SW 1271 (cell line): ENCODE results near the gene SAT2.
A peak's percentile ranks its signal among the peaks of the same experiment; 100 is the strongest.
"Not testable (repeated sequence)": the region's sequence is repeated elsewhere in the genome, so short reads cannot be mapped to it uniquely, and the experiment has no call there.

ENCODE experiments used
- DNase-seq, 2 experiments: peaks; one replicate each; lab custom pipeline; 2025; lab: John Stamatoyannopoulos, UW

Gene SAT2

GRCh38 chr17:7634384-7634783 lies 6.8 kb upstream of the SAT2 start:
- no peak for DNase-seq

GRCh38 chr17:7633093-7633492 lies 5.5 kb upstream of the SAT2 start:
- no peak for DNase-seq

DNA sequence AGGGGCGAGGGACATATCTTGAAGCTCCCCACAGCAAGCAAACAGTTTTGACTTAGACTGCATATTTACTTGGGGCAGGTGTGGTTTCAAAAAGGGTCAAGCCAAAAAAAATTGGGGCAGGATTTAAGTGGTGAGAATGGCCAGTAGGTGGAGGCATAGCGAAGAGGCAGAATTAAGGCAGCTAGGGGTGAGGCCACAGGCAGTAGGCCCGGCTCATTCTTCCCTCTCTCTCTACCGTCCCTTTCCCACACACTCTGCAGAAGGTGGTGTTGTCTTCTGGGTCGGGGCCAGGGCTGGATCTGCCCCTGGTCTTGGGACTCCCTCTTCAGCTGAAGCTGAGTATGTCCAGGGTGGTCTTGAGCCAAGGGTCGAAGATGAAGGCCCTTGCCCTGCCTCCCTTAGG lies 4.9 kb upstream of the SAT2 start:
- peak in 1 of 2 experiments; percentile 25 for DNase-seq

GRCh38 chr17:7631398-7632380 lies 4.1 kb upstream of the SAT2 start:
- no peak for DNase-seq

- no peak for DNase-seq
Observed at GRCh38 chr17:7629939-7630571, 2.4 kb upstream of the SAT2 start, which contains the start of gene SHBG. TSS of gene SHBG (plus strand) at chr17:7630135. CDS start at chr17:7630173, 38 bp downstream.

DNA sequence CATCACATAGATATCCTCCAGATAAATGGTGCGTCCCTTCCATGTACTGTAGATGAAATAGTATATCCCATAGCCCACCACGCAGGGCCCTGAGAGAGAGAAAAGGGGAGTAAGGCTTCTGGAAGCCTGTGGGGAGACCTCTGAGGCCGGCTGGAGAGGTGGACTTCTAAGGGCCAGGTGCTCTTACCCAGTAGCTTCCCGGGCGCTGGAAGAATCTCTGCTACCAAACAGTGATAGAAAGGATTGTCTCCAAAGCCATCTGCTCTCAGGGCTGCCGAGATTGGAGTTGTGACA lies 718 bp downstream of the SAT2 start:
- DNase-seq = no peak

GRCh38 chr17:7626307-7626706 lies 1.3 kb downstream of the SAT2 start:
- no peak for DNase-seq

- not testable (repeated sequence) for DNase-seq
Observed at GRCh38 chr17:7625749-7626148, 1.9 kb downstream of the SAT2 start.

DNA sequence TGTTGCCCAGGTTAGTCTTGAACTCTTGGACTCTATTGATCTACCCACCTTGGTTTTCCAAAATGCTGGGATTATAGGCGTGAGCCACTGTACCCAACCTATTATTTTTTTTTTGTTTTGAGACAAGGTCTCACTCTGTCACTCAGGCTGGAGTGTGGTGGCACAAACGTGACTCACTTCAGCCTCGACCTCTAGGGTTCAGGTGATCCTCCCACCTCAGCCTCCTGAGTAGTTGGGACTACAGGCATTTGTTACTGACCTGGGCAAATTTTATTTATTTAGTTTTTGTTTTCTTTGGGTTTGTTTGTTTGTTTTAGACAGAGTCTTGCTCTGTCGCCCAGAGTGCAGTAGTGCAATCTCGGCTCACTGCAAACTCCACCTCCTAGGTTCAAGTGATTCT lies 4.0 kb downstream of the SAT2 start:
- DNase-seq = no peak

DNA sequence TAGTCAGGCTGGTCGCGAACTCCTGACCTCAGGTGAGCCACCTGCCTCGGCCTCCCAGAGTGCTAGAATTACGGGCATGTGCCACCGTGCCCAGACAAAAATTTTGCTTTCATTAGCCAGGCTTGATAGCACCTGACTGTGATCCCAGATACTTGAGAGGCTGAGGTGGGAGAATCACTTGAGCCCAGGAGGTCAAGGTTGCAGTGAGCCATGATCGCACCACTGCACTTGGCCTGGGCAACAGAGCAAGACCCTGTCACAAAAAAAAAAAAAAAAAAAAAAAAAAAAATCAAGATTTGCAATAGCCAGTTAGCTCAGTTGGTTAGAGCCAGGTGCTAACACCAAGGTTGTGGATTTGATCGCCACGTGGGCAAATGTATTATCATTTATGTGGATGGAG lies 6.8 kb downstream of the SAT2 start:
- DNase-seq = no peak

DNA sequence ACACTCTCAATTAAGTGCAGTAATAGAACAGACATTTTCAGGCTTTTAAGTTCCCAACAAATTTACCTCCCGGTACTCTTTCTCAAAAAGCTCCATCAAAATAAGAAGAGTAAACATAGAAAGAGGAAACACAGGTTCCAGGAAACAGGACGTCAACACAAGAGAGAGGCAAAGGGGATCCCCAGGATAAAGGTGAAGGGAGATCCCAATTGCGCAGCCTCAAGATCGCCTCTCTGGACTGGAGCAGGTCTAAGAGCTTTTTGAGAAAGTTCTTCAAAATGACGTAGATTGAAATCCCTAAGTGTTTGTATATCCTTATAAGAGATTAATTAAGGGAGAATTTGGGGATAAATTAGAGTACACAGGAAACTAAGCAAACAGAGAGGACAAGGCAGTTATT lies 9.0 kb downstream of the SAT2 start:
- no peak for DNase-seq

DNA sequence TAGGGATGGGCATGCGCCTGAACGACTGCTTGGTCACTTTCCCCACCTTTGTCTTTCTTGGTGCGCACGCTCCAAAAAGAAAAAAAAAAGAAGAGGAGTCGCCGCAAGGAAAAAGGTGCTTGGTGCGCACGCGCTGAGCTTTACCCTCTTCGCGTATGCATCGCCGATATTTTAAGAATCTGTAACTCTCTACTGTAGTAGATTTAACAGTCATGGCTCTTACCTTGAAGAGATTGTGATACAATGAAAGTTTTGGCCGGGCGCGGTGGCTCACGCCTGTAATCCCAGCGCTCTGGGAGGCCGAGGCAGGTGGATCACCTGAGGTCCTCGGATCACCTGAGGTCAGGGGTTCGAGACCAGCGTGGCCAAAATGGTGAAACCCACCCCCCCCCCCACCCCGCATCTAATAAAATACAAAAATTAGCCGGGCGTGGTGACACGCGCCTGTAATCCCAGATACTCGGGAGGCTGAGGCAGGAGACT lies 12.3 kb downstream of the SAT2 start:
- DNase-seq = no peak

GRCh38 chr17:7614425-7615264 lies 13.0 kb downstream of the SAT2 start, which contains the start of gene FXR2:
TSS of gene FXR2 (minus strand) at chr17:7614897. CDS start at chr17:7614532, 365 bp downstream.
- DNase-seq = peak; percentile 98 to 99

- DNase-seq = peak in 1 of 2 experiments; percentile 41
Observed at GRCh38 chr17:7613769-7614424, 13.7 kb downstream of the SAT2 start.

DNA sequence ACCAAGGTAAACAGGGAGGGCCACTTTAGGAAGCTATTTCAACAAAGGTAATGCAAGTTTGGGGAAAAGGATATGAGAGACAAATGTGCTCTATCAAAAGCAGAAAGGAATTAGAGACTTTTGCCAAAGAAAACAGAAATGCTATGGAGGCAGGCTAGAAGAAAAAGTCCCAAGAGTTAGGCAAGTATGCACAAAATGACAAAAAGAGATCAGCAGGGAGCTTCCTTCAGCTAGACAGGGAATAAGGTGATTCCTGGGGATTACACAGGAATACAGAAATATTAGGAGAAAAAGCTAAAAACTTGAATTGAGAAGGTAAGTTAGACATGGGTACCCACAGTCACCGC lies 15.4 kb downstream of the SAT2 start:
- no peak for DNase-seq

DNA sequence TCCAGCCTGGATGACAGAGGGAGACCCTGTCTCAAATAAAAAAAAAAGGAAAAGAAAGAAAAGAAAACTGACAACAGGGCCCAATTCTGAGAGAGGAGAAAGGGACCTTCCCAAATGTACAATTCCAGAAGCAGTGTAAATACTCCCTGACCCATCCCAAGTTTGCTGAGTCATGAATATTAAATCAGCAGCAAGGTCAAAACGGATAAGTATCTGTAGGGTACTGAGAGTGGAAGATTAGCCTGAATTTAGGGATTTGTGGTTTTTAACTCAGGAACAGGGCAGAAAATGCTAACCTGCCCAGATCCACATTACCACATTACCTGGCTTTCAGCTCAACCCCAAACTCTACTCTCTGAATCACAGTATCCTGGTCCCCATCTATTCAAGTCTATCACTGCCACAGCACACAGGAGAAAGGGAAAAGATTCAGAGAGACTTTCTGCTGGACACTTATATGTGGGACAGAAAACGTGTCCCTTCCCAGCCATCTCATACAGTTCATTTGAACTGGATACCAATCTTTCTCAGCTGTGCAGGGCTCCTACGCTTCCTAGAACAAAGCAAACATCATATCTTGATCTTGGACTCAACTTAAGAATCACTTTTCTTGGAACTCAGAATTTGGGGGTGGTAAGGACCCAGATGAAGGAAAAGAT lies 15.9 kb downstream of the SAT2 start:
- no peak for DNase-seq

GRCh38 chr17:7610641-7611040 lies 17.0 kb downstream of the SAT2 start:
- no peak for DNase-seq

GRCh38 chr17:7606280-7606679 lies 21.3 kb downstream of the SAT2 start:
- DNase-seq = no peak

DNA sequence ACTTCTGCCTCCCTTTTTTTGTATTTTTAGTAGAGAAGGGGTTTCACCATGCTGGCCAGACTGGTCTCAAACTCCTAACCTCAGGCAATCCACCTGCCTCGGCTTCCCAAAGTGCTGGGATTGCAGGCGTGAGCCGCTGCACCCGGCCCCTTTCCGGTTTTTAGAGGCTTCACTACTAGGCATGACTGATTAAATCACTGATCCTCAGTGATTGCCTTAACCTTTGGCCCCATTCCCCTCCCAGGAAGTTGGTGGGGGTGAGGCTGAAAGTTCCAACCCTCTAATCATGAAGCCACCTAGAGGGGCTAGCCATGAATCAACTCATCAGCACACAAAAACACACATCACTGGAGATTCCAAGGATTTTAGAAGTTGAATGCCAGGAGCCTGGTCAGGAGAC lies 30.1 kb downstream of the SAT2 start:
- not testable (repeated sequence) for DNase-seq

DNA sequence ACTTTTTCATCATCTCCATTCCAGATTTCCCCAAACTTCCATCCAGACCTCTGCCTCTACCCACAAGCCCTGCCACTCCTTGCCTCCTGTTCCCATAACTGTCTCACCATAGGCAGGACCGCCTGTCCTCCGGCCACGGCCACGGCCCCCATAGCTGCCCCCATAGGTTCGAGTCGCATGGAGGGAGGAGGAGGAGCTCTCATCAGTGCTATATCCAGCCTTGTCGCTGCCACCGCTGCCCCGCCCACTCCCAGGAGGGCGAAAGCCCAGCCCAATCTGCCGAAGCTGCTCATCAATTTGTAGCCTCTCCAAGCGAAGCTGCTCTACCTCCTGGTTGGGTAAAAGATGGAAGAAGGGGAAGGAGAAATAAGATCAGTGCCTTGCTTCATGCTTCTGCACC lies 34.3 kb downstream of the SAT2 start:
- no peak for DNase-seq

DNA sequence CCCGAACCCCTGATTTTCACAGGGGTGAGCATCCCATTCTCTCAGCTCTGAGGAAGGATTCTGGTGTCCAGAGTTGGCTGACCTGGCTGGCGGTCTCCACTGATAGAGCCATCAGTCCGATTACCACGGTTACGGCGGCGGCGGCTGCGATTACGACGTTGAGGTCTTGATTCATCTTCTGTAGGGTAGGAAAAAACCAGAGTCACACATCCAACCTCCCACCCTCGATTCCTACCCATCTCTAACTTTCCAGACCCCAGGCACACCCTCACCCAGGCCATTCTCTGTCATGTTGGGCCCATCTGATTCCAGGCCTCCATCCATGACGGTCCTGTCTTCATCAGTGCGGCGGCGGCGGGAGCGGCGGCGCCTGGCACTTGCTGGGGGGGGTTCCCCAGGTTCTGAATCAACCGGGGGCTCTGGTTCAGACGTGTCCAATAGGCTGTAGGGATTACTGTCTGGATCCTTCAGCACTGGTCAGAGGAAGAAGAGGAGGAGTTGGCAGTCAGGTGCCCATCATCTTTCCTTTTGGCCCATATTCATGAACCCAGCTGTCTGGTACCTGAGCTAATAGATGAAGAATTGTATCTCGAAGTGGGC lies 35.1 kb downstream of the SAT2 start:
- DNase-seq = no peak
